Kidney (tissue), 14 donors: ENCODE measurements around the gene MARK4. TPM values are rescaled to one million over a fixed set of nuclear protein-coding genes. Genes with fewer than 3 reads are reported as not detected.
"Not testable (repeated sequence)": the region's sequence is repeated elsewhere in the genome, so short reads cannot be mapped to it uniquely, and the experiment has no call there.

ENCODE experiments used
- DNase-seq, 5 donors: peaks; one replicate each; pipeline ENCODE4 v3.0.0-alpha.2; 2013 to 2020
- FAIRE-seq: peaks from 2 replicates; lab custom pipeline; 2012; peaks lifted over from hg19 to GRCh38; lab: Jason Lieb, UNC
- H3K27ac ChIP-seq, 2 donors: one replicate each; pipeline ENCODE4 v1.7.0; 2013; ENCODE audit warnings: low read depth in 2 of 2, low read length in 2 of 2, inconsistent platforms in 1 of 2
- H3K27me3 ChIP-seq: one replicate; pipeline ENCODE4 v1.7.1; 2013; ENCODE audit warnings: low read length, inconsistent platforms; ENCODE audit not compliant: control insufficient read depth, insufficient read depth
- H3K36me3 ChIP-seq, 3 donors: one replicate each; pipeline versions ENCODE4 v1.7.0 to v1.7.1; 2013; ENCODE audit warnings: low read length in 3 of 3, control low read depth in 1 of 3, inconsistent platforms in 1 of 3; ENCODE audit not compliant: insufficient read depth in 3 of 3, control insufficient read depth in 2 of 3
- H3K4me1 ChIP-seq, 3 donors: one replicate each; pipeline versions ENCODE4 v1.7.0 to v1.7.1; 2013; ENCODE audit warnings: low read length in 3 of 3, inconsistent platforms in 1 of 3, low read depth in 1 of 3; ENCODE audit not compliant: control insufficient read depth in 2 of 3, insufficient read depth in 2 of 3
- H3K4me3 ChIP-seq, 3 donors: one replicate each; pipeline versions ENCODE4 v1.7.0 to v1.8.1; 2013; ENCODE audit warnings: low read length in 3 of 3, control low read depth in 1 of 3, inconsistent platforms in 1 of 3
- H3K9ac ChIP-seq, 3 donors: one replicate each; pipeline versions ENCODE4 v1.7.0 to v1.7.1; 2013; ENCODE audit warnings: low read length in 3 of 3, control low read depth in 1 of 3, inconsistent platforms in 1 of 3
- H3K9me3 ChIP-seq, 3 donors: one replicate each; pipeline versions ENCODE4 v1.7.0 to v1.7.1; 2013; ENCODE audit warnings: low read length in 3 of 3, control low read depth in 1 of 3, inconsistent platforms in 1 of 3; ENCODE audit not compliant: control insufficient read depth in 2 of 3, insufficient read depth in 1 of 3
- CTCF ChIP-seq: IDR thresholded peaks from 3 replicates; pipeline ENCODE4 v1.5.1; 2012; ENCODE audit warnings: mild to moderate bottlenecking, moderate library complexity, borderline replicate concordance; ENCODE audit not compliant: insufficient read depth; ENCODE audit errors: extremely low read depth
- intact Hi-C: fragments of 100-400 bp; cut with DNase I; formaldehyde crosslinking; loops from one replicate; pipeline ENCODE4 v1.11.1; 2022
- polyA plus RNA-seq: library from polyadenylated mRNA; stranded (reverse); fragments of 350-450 nt; fragmentation: Illumina TruSeq; extraction: RNeasy Lipid Tissue Mini Kit (QIAGEN cat#74804); gene quantifications from one replicate; pipeline ENCODE4 v1.2.3, GENCODE V29; 2014; ENCODE audit warnings: low read depth, low replicate concordance; ENCODE audit not compliant: insufficient read depth
- total RNA-seq: library from RNA; stranded (reverse); fragmentation: NEBNext Ultra II Directional; extraction: Animal tissue kit (Norgen Biotek cat#: 25700); gene quantifications from one replicate; pipeline ENCODE4 v1.2.1, GENCODE V29; 2021
- donor health status: control.
- donor health status: control.
- donor health status: control.
- donor health status: control.
- donor health status: control.
- donor health status: DM: yes; HTN: yes; CAD: no.
- donor health status: Normal renal cell carcinoma (clear cell type).

Gene MARK4
- total and polyA plus RNA-seq, 2 donors from 2014 or later, result 13.6 to 29.7 TPM

DNA sequence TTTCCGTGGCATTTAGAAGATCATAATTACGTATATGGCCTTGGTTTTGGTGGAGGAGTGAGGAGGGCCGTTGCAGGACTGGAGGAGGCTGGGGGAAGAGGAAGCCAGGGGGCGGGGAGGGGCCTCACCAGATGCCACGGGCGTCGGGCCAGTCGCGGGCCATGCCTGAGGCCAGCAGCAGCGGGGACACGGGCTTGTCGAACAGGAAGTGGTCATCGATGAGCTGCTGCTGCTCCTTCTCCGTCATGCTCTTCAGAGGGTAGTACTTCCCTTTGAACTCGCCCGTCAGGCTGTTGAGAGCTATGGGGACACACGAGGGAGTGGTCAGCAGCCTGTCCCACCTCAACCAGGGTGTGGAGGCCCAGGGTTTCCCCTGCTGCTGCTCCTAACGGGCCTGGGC lies 60.5 kb downstream of the MARK4 start:
- Histone ChIP-seq H3K36me3 (no peaks in the 10 kb centered on the region), H3K27ac (no peak overlapping the region), H3K9ac (no peak overlapping the region), H3K4me3 (no peak overlapping the region), H3K9me3 (no peaks in the 10 kb centered on the region), H3K27me3 (peaks cover 2% of the 10 kb centered on the region), H3K4me1 (no peaks in the 10 kb centered on the region)
- DNase-seq, result peak in 1 of 5 donors; percentile 35
- FAIRE-seq, result no peak
- TF ChIP-seq CTCF, result no peak
- intact Hi-C loops, result no loop called here

- H3K27ac ChIP-seq, H3K9ac ChIP-seq, H3K27me3 ChIP-seq, H3K4me1 ChIP-seq, intact Hi-C loops, H3K9me3 ChIP-seq, H3K36me3 ChIP-seq, FAIRE-seq, H3K4me3 ChIP-seq, DNase-seq: not testable (repeated sequence)
Measured at GRCh38 chr19:45312285-45312684, 61.2 kb downstream of the MARK4 start.

GRCh38 chr19:45314708-45315245 lies 63.7 kb downstream of the MARK4 start:
- no peak for FAIRE-seq
- Histone ChIP-seq H3K27me3 (peaks cover 2% of the 10 kb centered on the region), H3K4me1 (no peaks in the 10 kb centered on the region), H3K4me3 (no peak overlapping the region), H3K36me3 (no peaks in the 10 kb centered on the region), H3K9ac (no peak overlapping the region), H3K27ac (no peak overlapping the region), H3K9me3 (no peaks in the 10 kb centered on the region)
- intact Hi-C loops, result no loop called here
- DNase-seq, result no peak
- TF ChIP-seq CTCF, result no peak

GRCh38 chr19:45315304-45315703 lies 64.2 kb downstream of the MARK4 start:
- Histone ChIP-seq H3K4me3 (no peak overlapping the region), H3K27ac (no peak overlapping the region), H3K36me3 (no peaks in the 10 kb centered on the region), H3K9ac (no peak overlapping the region), H3K9me3 (no peaks in the 10 kb centered on the region), H3K27me3 (peaks cover 2% of the 10 kb centered on the region), H3K4me1 (no peaks in the 10 kb centered on the region)
- intact Hi-C loops, result no loop called here
- FAIRE-seq (no peak), DNase-seq (no peak)
- no peak for TF ChIP-seq CTCF
